RWPE2 (cell line): ENCODE data around the gene MICAL2.
A peak's percentile ranks its signal among the peaks of the same experiment; 100 is the strongest.

ENCODE experiments used
- ATAC-seq: fragments of 200-7000 bp; cut with Tn5 transposase; 3 replicates; pipeline ENCODE4 v1.9.1; 2021; ENCODE audit warnings: low read depth
- DNase-seq: peaks from one replicate; pipeline ENCODE4 v3.0.0-alpha.2; 2020; ENCODE audit warnings: low spot score
- H3K27ac ChIP-seq: fragments of 450-650 bp; 2 replicates; pipeline ENCODE4 v1.5.1; 2017; ENCODE audit warnings: mild to moderate bottlenecking; ENCODE audit not compliant: poor library complexity, severe bottlenecking
- H3K27me3 ChIP-seq: fragments of 250-450 bp; sonication (Bioruptor Pico); 2 replicates; pipeline ENCODE4 v1.5.1; 2021; ENCODE audit warnings: mild to moderate bottlenecking, moderate library complexity; ENCODE audit not compliant: insufficient read depth, poor library complexity, severe bottlenecking
- H3K36me3 ChIP-seq: fragments of 250-450 bp; sonication (Bioruptor Pico); 2 replicates; pipeline ENCODE4 v1.5.1; 2020; ENCODE audit warnings: low read depth, mild to moderate bottlenecking, moderate library complexity
- H3K4me1 ChIP-seq: fragments of 250-450 bp; sonication (Bioruptor Pico); 2 replicates; pipeline ENCODE4 v1.5.1; 2021; ENCODE audit warnings: mild to moderate bottlenecking, moderate library complexity; ENCODE audit not compliant: insufficient read depth, poor library complexity, severe bottlenecking
- H3K4me3 ChIP-seq: fragments of 250-450 bp; sonication (Bioruptor Pico); 2 replicates; pipeline ENCODE4 v1.5.1; 2021; ENCODE audit warnings: mild to moderate bottlenecking, moderate library complexity; ENCODE audit not compliant: severe bottlenecking
- H3K9me3 ChIP-seq: fragments of 250-450 bp; sonication (Bioruptor Pico); 2 replicates; pipeline ENCODE4 v1.5.1; 2021; ENCODE audit warnings: mild to moderate bottlenecking, moderate library complexity; ENCODE audit not compliant: severe bottlenecking
- TF ChIP-seq, protein P1 (sequence below): fragments of 450-650 bp; IDR thresholded peaks from one replicate; pipeline ENCODE4 v1.5.1; 2017; ENCODE audit warnings: mild to moderate bottlenecking, moderate library complexity; ENCODE audit not compliant: poor library complexity, severe bottlenecking

MICAL2 gene

GRCh38 chr11:12209096-12209495, 98.7 kb downstream of the MICAL2 start:
- ATAC-seq: no peak
- peaks cover 100% of the 10 kb centered on the region for H3K36me3 ChIP-seq

GRCh38 chr11:12210200-12210599, 99.8 kb downstream of the MICAL2 start:
- Histone ChIP-seq H3K9me3 (no peaks in the 10 kb centered on the region), H3K27ac (no peak overlapping the region), H3K27me3 (no peaks in the 10 kb centered on the region), H3K4me1 (peaks cover 13% of the 10 kb centered on the region), H3K36me3 (peaks cover 100% of the 10 kb centered on the region), H3K4me3 (no peak overlapping the region)
- TF ChIP-seq, protein P1, sequence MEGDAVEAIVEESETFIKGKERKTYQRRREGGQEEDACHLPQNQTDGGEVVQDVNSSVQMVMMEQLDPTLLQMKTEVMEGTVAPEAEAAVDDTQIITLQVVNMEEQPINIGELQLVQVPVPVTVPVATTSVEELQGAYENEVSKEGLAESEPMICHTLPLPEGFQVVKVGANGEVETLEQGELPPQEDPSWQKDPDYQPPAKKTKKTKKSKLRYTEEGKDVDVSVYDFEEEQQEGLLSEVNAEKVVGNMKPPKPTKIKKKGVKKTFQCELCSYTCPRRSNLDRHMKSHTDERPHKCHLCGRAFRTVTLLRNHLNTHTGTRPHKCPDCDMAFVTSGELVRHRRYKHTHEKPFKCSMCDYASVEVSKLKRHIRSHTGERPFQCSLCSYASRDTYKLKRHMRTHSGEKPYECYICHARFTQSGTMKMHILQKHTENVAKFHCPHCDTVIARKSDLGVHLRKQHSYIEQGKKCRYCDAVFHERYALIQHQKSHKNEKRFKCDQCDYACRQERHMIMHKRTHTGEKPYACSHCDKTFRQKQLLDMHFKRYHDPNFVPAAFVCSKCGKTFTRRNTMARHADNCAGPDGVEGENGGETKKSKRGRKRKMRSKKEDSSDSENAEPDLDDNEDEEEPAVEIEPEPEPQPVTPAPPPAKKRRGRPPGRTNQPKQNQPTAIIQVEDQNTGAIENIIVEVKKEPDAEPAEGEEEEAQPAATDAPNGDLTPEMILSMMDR: no peak
- ATAC-seq (no peak), DNase-seq (no peak)

More at GRCh38 chr11:12209096-12209495, 98.7 kb downstream of the MICAL2 start:
- H3K27me3 ChIP-seq: no peaks in the 10 kb centered on the region
- H3K4me1 ChIP-seq: peaks cover 9% of the 10 kb centered on the region
- DNase-seq: no peak
- TF ChIP-seq, protein P1: no peak
- peak overlapping the region; percentile 5 for H3K27ac ChIP-seq
- H3K9me3 ChIP-seq: no peaks in the 10 kb centered on the region
- H3K4me3 ChIP-seq: no peak overlapping the region

DNA sequence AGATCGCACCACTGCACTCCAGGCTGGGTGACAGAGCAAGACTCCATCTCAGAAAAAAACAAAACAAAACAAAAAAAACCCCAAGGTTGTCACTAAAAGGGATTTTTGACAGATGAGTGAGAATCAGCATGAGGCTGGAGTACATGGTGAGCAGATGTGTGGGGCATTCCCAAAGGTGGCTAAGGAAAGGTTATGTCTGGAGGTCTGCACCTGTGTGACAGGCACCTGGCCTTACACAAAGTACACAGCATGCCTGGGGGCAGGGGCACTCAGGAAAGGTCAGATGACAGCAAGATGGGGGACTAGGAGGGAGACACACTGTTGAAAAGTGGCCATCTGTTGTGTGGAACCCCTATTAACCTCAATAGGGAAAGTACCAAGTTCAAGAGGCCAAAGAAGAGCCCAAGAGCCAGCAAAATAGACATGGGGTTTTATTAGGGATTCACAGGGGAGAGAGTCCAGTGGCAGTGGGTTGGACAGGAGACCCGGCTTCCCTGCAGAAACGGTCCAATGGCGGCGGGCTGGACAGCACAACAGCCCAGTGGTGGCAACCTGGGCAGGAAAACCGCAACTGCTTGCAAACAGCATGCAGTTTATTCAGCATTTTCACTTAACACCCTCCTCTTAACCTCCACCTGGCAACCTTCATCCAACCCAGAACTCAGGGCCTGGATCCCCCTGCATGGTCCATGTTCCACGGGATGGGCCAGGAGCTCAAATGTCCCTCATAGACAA, 101.1 kb downstream of the MICAL2 start:
- Histone ChIP-seq H3K27me3 (no peaks in the 10 kb centered on the region), H3K9me3 (no peaks in the 10 kb centered on the region), H3K4me3 (no peak overlapping the region), H3K4me1 (peaks cover 13% of the 10 kb centered on the region), H3K27ac (no peak overlapping the region), H3K36me3 (peaks cover 100% of the 10 kb centered on the region)
- ATAC-seq: no peak
- DNase-seq: no peak
- TF ChIP-seq, protein P1: no peak

DNA sequence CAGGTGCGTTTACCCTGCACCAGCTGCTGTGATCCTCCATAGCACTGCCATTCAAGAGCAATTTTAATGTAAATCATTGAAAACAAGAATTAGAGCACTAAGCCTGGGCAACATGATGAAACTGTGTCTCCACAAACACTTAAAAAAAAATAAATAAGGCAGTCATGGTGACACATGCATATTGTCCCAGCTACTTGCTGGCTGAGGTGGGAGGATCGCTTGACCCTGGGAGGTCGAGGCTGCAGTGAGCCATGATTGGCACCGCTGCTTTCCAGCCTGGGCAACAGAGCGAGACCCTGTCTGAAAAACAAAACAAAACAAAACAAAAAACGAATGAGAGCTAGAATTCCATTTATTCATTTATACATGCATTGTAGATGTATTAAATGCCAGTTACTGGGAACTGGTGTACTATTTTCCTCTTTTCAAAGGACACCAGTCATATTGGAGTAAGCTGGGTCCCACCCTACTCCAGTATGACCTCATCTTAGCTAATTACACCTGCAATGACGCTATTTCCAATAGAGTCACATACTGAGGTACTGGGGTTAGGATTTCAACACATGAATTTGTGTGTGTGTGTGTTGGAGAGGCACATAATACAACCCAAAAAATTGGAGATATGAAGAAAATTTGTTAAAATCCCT, 101.9 kb downstream of the MICAL2 start:
- TF ChIP-seq, protein P1: no peak
- H3K36me3 ChIP-seq: peaks cover 100% of the 10 kb centered on the region

DNA sequence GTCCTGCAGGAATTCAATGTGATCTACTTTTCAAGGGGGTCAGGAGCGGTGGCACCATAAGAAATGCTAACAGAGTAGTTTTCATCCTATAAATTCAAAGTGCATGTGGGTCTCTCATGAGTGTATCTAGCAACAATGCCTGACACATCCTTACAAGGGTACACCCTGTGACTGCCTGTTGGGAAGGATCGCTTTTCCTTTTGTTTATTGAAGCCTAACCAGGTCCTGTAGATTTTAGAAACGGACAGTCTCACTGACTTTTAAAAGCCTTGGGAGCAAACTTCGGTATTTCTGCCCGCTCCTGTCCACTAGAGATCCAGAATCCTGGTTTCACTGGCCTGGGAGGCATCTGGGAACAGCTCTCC, 102.4 kb downstream of the MICAL2 start:
- H3K36me3 ChIP-seq: peaks cover 100% of the 10 kb centered on the region

More for the DNA sequence above, 101.9 kb downstream of the MICAL2 start:
- Histone ChIP-seq H3K4me1 (peaks cover 13% of the 10 kb centered on the region), H3K9me3 (no peaks in the 10 kb centered on the region), H3K27me3 (no peaks in the 10 kb centered on the region), H3K27ac (peak overlapping the region; percentile 47), H3K4me3 (no peak overlapping the region)
- DNase-seq: no peak
- no peak for ATAC-seq

More for the DNA sequence above, 102.4 kb downstream of the MICAL2 start:
- Histone ChIP-seq H3K4me1 (peaks cover 13% of the 10 kb centered on the region), H3K4me3 (no peak overlapping the region), H3K27me3 (no peaks in the 10 kb centered on the region), H3K27ac (peak overlapping the region; percentile 47), H3K9me3 (no peaks in the 10 kb centered on the region)
- TF ChIP-seq, protein P1: no peak
- ATAC-seq: no peak
- DNase-seq: no peak
